CD4-positive, alpha-beta memory T cell (primary cell): ENCODE measurements around the gene KCND3. TPM values are rescaled to one million over a fixed set of nuclear protein-coding genes. Genes with fewer than 3 reads are reported as not detected.
A peak's percentile ranks its signal among the peaks of the same experiment; 100 is the strongest.

Experiments
- CTCF ChIA-PET: fragments of 350-600 bp; sonication (Branson Sonifier 250); formaldehyde crosslinking; loops from one replicate; lab custom pipeline; 2021; ENCODE audit warnings: inconsistent platforms; ENCODE audit not compliant: partially characterized antibody; lab: Charles Lee
- POLR2A ChIA-PET: fragments of 350-600 bp; sonication (Branson Sonifier 250); formaldehyde crosslinking; loops from one replicate; lab custom pipeline; 2021; ENCODE audit not compliant: partially characterized antibody; lab: Charles Lee
- DNase-seq, 5 donors: peaks; one replicate each; pipeline versions ENCODE4 v3.0.0 to v3.0.0-alpha.2; 2020 to 2022; ENCODE audit warnings: mixed read lengths in 1 of 5
- H3K27ac ChIP-seq: one replicate; pipeline ENCODE4 v1.7.0; 2013; ENCODE audit warnings: low read depth, low read length
- H3K27me3 ChIP-seq: 2 replicates; pipeline ENCODE4 v1.7.0; 2013; ENCODE audit warnings: mild to moderate bottlenecking, low read length, moderate library complexity; ENCODE audit not compliant: insufficient read depth
- H3K36me3 ChIP-seq: 2 replicates; pipeline ENCODE4 v1.7.0; 2013; ENCODE audit warnings: mild to moderate bottlenecking, low read length, moderate library complexity; ENCODE audit not compliant: insufficient read depth
- H3K4me1 ChIP-seq: 2 replicates; pipeline ENCODE4 v1.7.0; 2013; ENCODE audit warnings: mild to moderate bottlenecking, low read length, moderate library complexity; ENCODE audit not compliant: insufficient read depth
- H3K4me3 ChIP-seq, 2 donors: one replicate each; pipeline ENCODE4 v1.7.0; 2013; ENCODE audit warnings: low read length in 2 of 2, mild to moderate bottlenecking in 1 of 2
- H3K9me3 ChIP-seq, 2 donors: one replicate each; pipeline ENCODE4 v1.7.0; 2013; ENCODE audit warnings: low read length in 2 of 2, control low read depth in 1 of 2; ENCODE audit not compliant: control insufficient read depth in 1 of 2
- H3K27ac Mint-ChIP-seq, 7 donors: one replicate each; pipeline ENCODE4 v1.8.0; 2020 to 2021; ENCODE audit warnings: mixed read lengths in 7 of 7, mild to moderate bottlenecking in 6 of 7, inconsistent platforms in 3 of 7, moderate library complexity in 3 of 7
- H3K27me3 Mint-ChIP-seq, 2 donors: one replicate each; pipeline ENCODE4 v1.8.0; 2020 to 2021; ENCODE audit warnings: mixed read lengths in 2 of 2
- H3K36me3 Mint-ChIP-seq, 2 donors: one replicate each; pipeline ENCODE4 v1.8.0; 2020 to 2021; ENCODE audit warnings: mixed read lengths in 2 of 2, inconsistent platforms in 1 of 2, mild to moderate bottlenecking in 1 of 2
- H3K4me1 Mint-ChIP-seq, 4 donors: one replicate each; pipeline ENCODE4 v1.8.0; 2020 to 2021; ENCODE audit warnings: mixed read lengths in 4 of 4, mild to moderate bottlenecking in 1 of 4
- H3K4me3 Mint-ChIP-seq, 8 donors: one replicate each; pipeline ENCODE4 v1.8.0; 2020 to 2021; ENCODE audit warnings: mixed read lengths in 8 of 8, mild to moderate bottlenecking in 7 of 8, moderate library complexity in 6 of 8, inconsistent platforms in 3 of 8
- H3K9me3 Mint-ChIP-seq, 8 donors: one replicate each; pipeline ENCODE4 v1.8.0; 2020 to 2021; ENCODE audit warnings: mixed read lengths in 8 of 8, mild to moderate bottlenecking in 5 of 8, inconsistent platforms in 3 of 8, moderate library complexity in 1 of 8
- intact Hi-C: fragments of 100-400 bp; cut with micrococcal nuclease; formaldehyde crosslinking; loops from one replicate; pipeline ENCODE4 v1.15.1; 2023
- polyA plus RNA-seq, 2 donors: library from polyadenylated mRNA; unstranded; fragments of 300-500 nt; fragmentation: Illumina TruSeq; gene quantifications; one replicate each; pipeline ENCODE4 v1.2.3, GENCODE V29; 2021
- total RNA-seq, 2 experiments: library from RNA; stranded (reverse); gene quantifications; one replicate each; pipeline ENCODE4 v1.2.3, GENCODE V29; 2021

The KCND3 gene
- total and polyA plus RNA-seq, 4 experiments from 2014 or later = 0.03 to 0.05 TPM; not detected in 2

DNA sequence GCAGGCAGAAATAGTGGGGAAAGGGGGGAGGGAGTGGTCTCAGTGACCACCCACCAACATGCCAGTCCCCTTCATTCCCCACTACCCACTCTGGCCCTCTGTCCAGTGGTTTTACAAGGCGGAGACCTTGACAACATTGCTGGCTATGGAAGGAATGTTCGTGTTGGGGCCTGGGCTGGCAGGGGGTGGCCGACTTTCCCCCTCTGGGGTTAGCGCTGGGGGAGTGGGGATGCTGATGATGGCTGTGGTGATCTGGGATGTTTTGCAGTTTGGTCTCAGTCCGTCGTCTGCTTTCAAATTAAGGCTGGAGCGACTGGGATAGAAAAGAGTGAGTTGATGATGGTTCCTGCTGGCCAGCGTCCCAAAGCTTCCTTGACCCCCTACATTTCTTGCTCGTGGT is 213.5 kb downstream of the KCND3 start:
- Histone ChIP-seq H3K4me3 (no peak overlapping the region), H3K36me3 (no peaks in the 10 kb centered on the region), H3K27me3 (no peaks in the 10 kb centered on the region), H3K4me1 (no peaks in the 10 kb centered on the region), H3K27ac (no peak overlapping the region), H3K9me3 (no peaks in the 10 kb centered on the region)
- Mint-ChIP-seq H3K36me3 (peaks cover 0 to 5% of the 10 kb centered on the region in 2 donors), H3K9me3 (no peaks in the 10 kb centered on the region), H3K4me1 (no peaks in the 10 kb centered on the region), H3K27ac (peak overlapping the region in 1 of 7 donors; percentile 52), H3K4me3 (no peak overlapping the region), H3K27me3 (no peaks in the 10 kb centered on the region)
- no peak for DNase-seq
- ChIA-PET CTCF (no interaction called here), POLR2A (no interaction called here)
- intact Hi-C loops = no loop called here

DNA sequence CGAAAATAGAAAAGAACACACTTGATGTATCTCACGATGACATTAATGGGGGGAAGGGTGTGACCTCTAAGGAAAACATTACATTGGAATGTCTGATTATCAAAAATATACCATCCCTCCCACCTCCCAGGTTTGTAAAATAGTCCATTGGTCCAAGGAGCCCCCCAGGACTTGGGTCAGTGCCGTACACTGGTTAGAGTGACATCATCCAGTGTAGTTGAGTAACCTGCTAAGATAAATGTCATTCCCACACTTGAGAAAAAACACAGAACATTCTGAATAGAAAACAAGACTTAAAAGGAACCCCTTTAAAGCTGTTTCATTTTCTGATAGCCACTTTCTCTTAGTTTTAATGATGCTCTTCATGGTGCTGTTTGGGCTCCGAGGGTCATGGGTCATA is 218.6 kb downstream of the KCND3 start:
- intact Hi-C loops = no loop called here
- no peak for DNase-seq
- Histone ChIP-seq H3K27me3 (no peaks in the 10 kb centered on the region), H3K9me3 (no peaks in the 10 kb centered on the region), H3K4me1 (no peaks in the 10 kb centered on the region), H3K27ac (no peak overlapping the region), H3K36me3 (peaks cover 9% of the 10 kb centered on the region), H3K4me3 (no peak overlapping the region)
- peak overlapping the region in 1 of 7 donors; percentile 47 for H3K27ac Mint-ChIP-seq
- H3K4me1 Mint-ChIP-seq = peaks cover 0 to 3% (median under 1%) of the 10 kb centered on the region in 4 donors
- H3K36me3 Mint-ChIP-seq = peaks cover 2 to 25% of the 10 kb centered on the region in 2 donors
- H3K27me3 Mint-ChIP-seq = no peaks in the 10 kb centered on the region
- H3K4me3 Mint-ChIP-seq = no peak overlapping the region
- H3K9me3 Mint-ChIP-seq = no peaks in the 10 kb centered on the region
- ChIA-PET POLR2A (interaction anchor here (1.4 kb wide), 1 partner anchor 263 kb away, joined by 3 read pairs; no protein-coding TSS in a partner anchor), CTCF (interaction anchor here (0.7 to 1.3 kb wide), 6 partner anchors 8 to 289 kb away, joined by 3 to 8 read pairs (median 4); no protein-coding TSS in a partner anchor)

DNA sequence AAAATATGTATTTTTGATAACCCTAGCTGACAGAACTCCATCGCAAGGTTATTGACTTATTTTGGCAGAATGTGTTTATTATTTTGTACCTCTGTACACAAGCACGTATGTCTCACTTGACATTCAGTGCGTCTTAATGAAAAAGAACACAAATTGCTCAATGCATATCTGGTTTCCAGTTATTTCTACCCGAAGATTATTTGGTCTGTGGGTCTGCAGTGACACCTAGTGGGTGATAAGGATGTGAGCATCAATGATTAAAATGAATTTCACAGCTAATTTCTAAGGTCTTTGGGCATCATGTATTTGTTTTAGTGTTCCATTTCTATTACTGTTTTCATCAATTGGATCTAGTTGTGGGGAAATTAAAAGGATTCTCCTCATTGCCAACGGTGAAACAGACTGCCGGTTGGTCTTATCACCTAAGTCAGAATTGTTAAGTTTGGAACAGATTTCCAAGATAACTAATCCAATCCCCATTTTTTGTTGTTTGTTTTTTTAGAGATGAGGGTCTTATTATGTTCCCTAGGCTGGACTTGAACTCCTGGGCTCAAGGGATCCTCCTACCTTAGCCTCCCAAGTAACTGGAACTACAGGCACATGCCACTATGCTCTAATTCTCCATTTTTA is 219.8 kb downstream of the KCND3 start:
- peaks cover 20% of the 10 kb centered on the region for H3K36me3 ChIP-seq
- H3K4me3 ChIP-seq = no peak overlapping the region
- peaks cover 5 to 38% of the 10 kb centered on the region in 2 donors for H3K36me3 Mint-ChIP-seq
- DNase-seq = peak; percentile 54 to 64 (median 59)
- H3K9me3 ChIP-seq = no peaks in the 10 kb centered on the region
- H3K27me3 Mint-ChIP-seq = no peaks in the 10 kb centered on the region
- H3K4me1 Mint-ChIP-seq = peaks cover 0 to 3% (median under 1%) of the 10 kb centered on the region in 4 donors
- POLR2A ChIA-PET = interaction anchor here (1.6 to 1.7 kb wide), 4 partner anchors 9 to 288 kb away, joined by 4 to 12 read pairs (median 7); partner anchors contain the start of gene DDX20
- CTCF ChIA-PET = interaction anchor here (0.9 to 5.6 kb wide), 20 partner anchors 9 to 492 kb away, joined by 3 to 79 read pairs (median 4); partner anchors contain the start of genes ADORA3, DDX20, INKA2 and TMIGD3
- intact Hi-C loops = loop anchor here (1.0 kb wide), 6 partner anchors 54 to 739 kb away; no protein-coding TSS in a partner anchor
- no peak overlapping the region for H3K27ac ChIP-seq
- H3K9me3 Mint-ChIP-seq = no peaks in the 10 kb centered on the region
- peak overlapping the region in 5 of 7 donors; percentile 7 to 55 (median 38) for H3K27ac Mint-ChIP-seq
- H3K4me3 Mint-ChIP-seq = no peak overlapping the region
- H3K27me3 ChIP-seq = no peaks in the 10 kb centered on the region
- H3K4me1 ChIP-seq = no peaks in the 10 kb centered on the region

GRCh38 chr1:111768625-111769024 is 220.8 kb downstream of the KCND3 start:
- H3K4me3 ChIP-seq = no peak overlapping the region
- DNase-seq = no peak
- Mint-ChIP-seq H3K9me3 (no peaks in the 10 kb centered on the region), H3K4me1 (peaks cover 0 to 3% (median under 1%) of the 10 kb centered on the region in 4 donors), H3K36me3 (peaks cover 7 to 46% of the 10 kb centered on the region in 2 donors), H3K4me3 (no peak overlapping the region), H3K27ac (peak overlapping the region in 1 of 7 donors; percentile 53), H3K27me3 (no peaks in the 10 kb centered on the region)
- CTCF ChIA-PET = interaction anchor here (0.8 to 5.6 kb wide), 18 partner anchors 8 to 491 kb away, joined by 3 to 79 read pairs (median 4); partner anchors contain the start of genes ADORA3, DDX20, INKA2 and TMIGD3
- H3K27me3 ChIP-seq = no peaks in the 10 kb centered on the region
- peaks cover 29% of the 10 kb centered on the region for H3K36me3 ChIP-seq
- H3K27ac ChIP-seq = no peak overlapping the region
- POLR2A ChIA-PET = interaction anchor here (1.6 to 1.7 kb wide), 5 partner anchors 8 to 287 kb away, joined by 4 to 12 read pairs (median 7); partner anchors contain the start of gene DDX20
- H3K4me1 ChIP-seq = no peaks in the 10 kb centered on the region
- intact Hi-C loops = loop anchor here (1.0 kb wide), 6 partner anchors 53 to 738 kb away; no protein-coding TSS in a partner anchor
- H3K9me3 ChIP-seq = no peaks in the 10 kb centered on the region

DNA sequence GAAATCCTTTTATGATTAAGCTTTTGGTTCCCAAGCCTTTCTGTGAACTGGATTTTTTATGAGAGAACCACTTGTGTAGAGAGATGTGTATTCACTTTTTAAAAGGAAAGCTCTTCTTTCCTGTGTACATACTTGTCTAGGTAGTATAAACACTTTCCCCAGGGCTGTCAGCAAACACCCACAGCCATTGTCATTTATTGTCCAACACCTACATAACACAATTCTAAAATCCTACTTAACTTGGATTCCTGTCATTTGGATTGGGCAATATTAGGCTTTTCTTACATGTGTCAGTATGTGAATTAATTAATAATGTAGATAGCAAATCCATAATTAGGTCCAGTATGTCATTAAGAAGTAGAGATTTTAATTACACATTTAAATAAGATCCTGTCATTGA is 221.4 kb downstream of the KCND3 start:
- POLR2A ChIA-PET = interaction anchor here (0.7 to 1.7 kb wide), 3 partner anchors 54 to 286 kb away, joined by 3 to 7 read pairs (median 6); no protein-coding TSS in a partner anchor

DNA sequence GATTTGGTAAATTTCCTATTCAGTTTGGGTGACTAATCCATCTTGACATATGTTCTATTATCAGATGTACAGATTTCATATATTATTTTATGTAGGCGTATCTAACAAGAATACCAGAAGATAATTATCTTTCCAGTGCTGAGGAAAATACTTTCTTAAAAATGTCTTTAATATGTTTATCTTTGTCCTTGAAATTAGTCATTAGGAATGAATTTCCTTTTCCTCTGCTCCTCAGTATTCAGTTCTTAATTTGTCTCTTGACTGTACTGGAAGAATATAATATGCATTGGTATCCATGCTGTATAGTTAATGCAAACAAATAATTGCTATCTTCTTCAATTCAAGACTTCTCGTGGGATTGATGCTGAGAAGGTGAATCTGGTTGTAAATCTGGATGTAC is 227.1 kb downstream of the KCND3 start:
- peaks cover 41 to 78% of the 10 kb centered on the region in 2 donors for H3K36me3 Mint-ChIP-seq
- no peaks in the 10 kb centered on the region for H3K9me3 ChIP-seq
- H3K9me3 Mint-ChIP-seq = no peaks in the 10 kb centered on the region

More for the DNA sequence above, 221.4 kb downstream of the KCND3 start:
- no peaks in the 10 kb centered on the region for H3K9me3 Mint-ChIP-seq
- H3K9me3 ChIP-seq = no peaks in the 10 kb centered on the region
- peak overlapping the region in 3 of 7 donors; percentile 8 to 53 (median 17) for H3K27ac Mint-ChIP-seq
- H3K36me3 ChIP-seq = peaks cover 33% of the 10 kb centered on the region
- CTCF ChIA-PET = interaction anchor here (0.9 to 5.6 kb wide), 13 partner anchors 12 to 737 kb away, joined by 3 to 79 read pairs (median 4); partner anchors contain the start of gene DDX20
- intact Hi-C loops = no loop called here
- DNase-seq = no peak
- H3K27me3 ChIP-seq = no peaks in the 10 kb centered on the region
- no peak overlapping the region for H3K27ac ChIP-seq
- peaks cover 10 to 50% of the 10 kb centered on the region in 2 donors for H3K36me3 Mint-ChIP-seq
- no peaks in the 10 kb centered on the region for H3K4me1 ChIP-seq
- no peak overlapping the region for H3K4me3 Mint-ChIP-seq
- no peak overlapping the region for H3K4me3 ChIP-seq
- no peaks in the 10 kb centered on the region for H3K27me3 Mint-ChIP-seq
- peaks cover 0 to 3% (median under 1%) of the 10 kb centered on the region in 4 donors for H3K4me1 Mint-ChIP-seq

DNA sequence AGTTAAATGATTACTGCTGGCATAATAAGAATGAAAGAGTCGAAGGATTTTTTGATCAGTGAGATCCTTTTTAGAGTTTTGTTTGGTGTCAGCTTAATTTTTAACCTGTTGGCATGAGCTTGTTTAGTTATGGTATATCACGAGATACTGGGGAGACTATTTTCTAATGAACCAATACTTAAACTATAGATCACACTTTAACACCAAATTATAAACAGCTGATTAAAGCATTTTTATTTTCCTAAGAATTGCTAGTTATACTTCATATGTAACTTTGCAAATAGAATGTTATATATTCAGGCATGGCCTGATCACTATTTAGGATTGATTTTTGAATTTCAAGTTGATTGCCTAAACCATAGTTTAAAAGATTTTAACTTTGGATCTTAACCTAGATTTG is 227.8 kb downstream of the KCND3 start:
- Histone ChIP-seq H3K4me3 (no peak overlapping the region), H3K4me1 (peaks cover 8% of the 10 kb centered on the region), H3K27me3 (no peaks in the 10 kb centered on the region), H3K36me3 (peaks cover 71% of the 10 kb centered on the region), H3K9me3 (no peaks in the 10 kb centered on the region), H3K27ac (no peak overlapping the region)
- ChIA-PET CTCF (interaction anchor here (2.8 kb wide), 1 partner anchor 46 kb away, joined by 16 read pairs; no protein-coding TSS in a partner anchor), POLR2A (no interaction called here)
- no peaks in the 10 kb centered on the region for H3K9me3 Mint-ChIP-seq
- no peak for DNase-seq
- peak overlapping the region in 1 of 7 donors; percentile 25 for H3K27ac Mint-ChIP-seq
- H3K4me3 Mint-ChIP-seq = no peak overlapping the region
- intact Hi-C loops = no loop called here
- peaks cover 41 to 76% of the 10 kb centered on the region in 2 donors for H3K36me3 Mint-ChIP-seq
- peaks cover 14 to 21% (median 17%) of the 10 kb centered on the region in 4 donors for H3K4me1 Mint-ChIP-seq
- no peaks in the 10 kb centered on the region for H3K27me3 Mint-ChIP-seq

More for the DNA sequence above, 227.1 kb downstream of the KCND3 start:
- Histone ChIP-seq H3K4me1 (peaks cover 2% of the 10 kb centered on the region), H3K4me3 (no peak overlapping the region), H3K36me3 (peaks cover 71% of the 10 kb centered on the region), H3K27me3 (no peaks in the 10 kb centered on the region), H3K27ac (no peak overlapping the region)
- DNase-seq = no peak
- ChIA-PET CTCF (interaction anchor here (1.0 to 2.8 kb wide), 5 partner anchors 7 to 47 kb away, joined by 3 to 16 read pairs (median 4); no protein-coding TSS in a partner anchor), POLR2A (no interaction called here)
- Mint-ChIP-seq H3K27me3 (no peaks in the 10 kb centered on the region), H3K4me3 (no peak overlapping the region), H3K27ac (peak overlapping the region in 3 of 7 donors; percentile 32 to 64 (median 41)), H3K4me1 (peaks cover 10 to 15% (median 12%) of the 10 kb centered on the region in 4 donors)
- intact Hi-C loops = no loop called here
